GM23248 (cell line): ENCODE measurements around the gene ENPP6.

Source experiments
- EZH2 ChIP-seq: fragments of 200-600 bp; sonication (generic); IDR thresholded peaks from 2 replicates; pipeline ENCODE4 v1.6.1; 2018; ENCODE audit warnings: antibody characterized with exemption, mild to moderate bottlenecking; ENCODE audit not compliant: insufficient read depth, poor library complexity, severe bottlenecking
- EZH2phosphoT487 ChIP-seq: fragments of 200-600 bp; sonication (generic); IDR thresholded peaks from 2 replicates; pipeline ENCODE4 v1.6.1; 2018; ENCODE audit warnings: antibody characterized with exemption, moderate library complexity, mild to moderate bottlenecking, low read depth; ENCODE audit not compliant: insufficient read depth

- no peak for TF ChIP-seq EZH2phosphoT487
- TF ChIP-seq EZH2, result no peak
These were observed 67.4 kb downstream of the ENPP6 start for GRCh38 chr4:184150102-184150839.
